Activated CD4-positive, alpha-beta T cell treated with anti-CD3 and anti-CD28 coated beads for 36 hours (primary cell): ENCODE measurements around the gene SHPK. TPM values are rescaled to one million over a fixed set of nuclear protein-coding genes. Genes with fewer than 3 reads are reported as not detected.

ENCODE experiments used
- ATAC-seq: fragments of 200-7000 bp; cut with Tn5 transposase; one replicate; pipeline ENCODE4 v1.10.0; 2021; ENCODE audit warnings: mild to moderate bottlenecking, moderate library complexity
- CTCF ChIA-PET: fragments of 350-600 bp; sonication (Branson Sonifier 250); formaldehyde crosslinking; loops from one replicate; lab custom pipeline; 2021; ENCODE audit warnings: antibody characterized with exemption; lab: Charles Lee
- POLR2A ChIA-PET: fragments of 350-600 bp; sonication (Branson Sonifier 250); formaldehyde crosslinking; loops from one replicate; lab custom pipeline; 2021; ENCODE audit warnings: antibody characterized with exemption, inconsistent platforms; lab: Charles Lee
- DNase-seq: peaks from one replicate; pipeline ENCODE4 v3.0.0-alpha.2; 2020
- H3K27ac Mint-ChIP-seq: one replicate; pipeline ENCODE4 v1.8.0; 2021; ENCODE audit warnings: mixed read lengths
- H3K27me3 Mint-ChIP-seq: one replicate; pipeline ENCODE4 v1.8.0; 2021; ENCODE audit warnings: mixed read lengths
- H3K36me3 Mint-ChIP-seq: one replicate; pipeline ENCODE4 v1.8.0; 2021; ENCODE audit warnings: low read depth, mixed read lengths
- H3K4me1 Mint-ChIP-seq: one replicate; pipeline ENCODE4 v1.8.0; 2021; ENCODE audit warnings: mixed read lengths
- H3K4me3 Mint-ChIP-seq: one replicate; pipeline ENCODE4 v1.8.0; 2021; ENCODE audit warnings: mild to moderate bottlenecking, moderate library complexity, mixed read lengths
- H3K9me3 Mint-ChIP-seq: one replicate; pipeline ENCODE4 v1.8.0; 2021; ENCODE audit warnings: low read depth, mixed read lengths
- intact Hi-C, 2 experiments: fragments of 100-400 bp; cut with DNase I in 1 of 2; cut with micrococcal nuclease in 1 of 2; formaldehyde crosslinking; loops; one replicate each; pipeline versions ENCODE4 v1.14.2 to v1.15.1; 2022 to 2024; cut with DNase I, micrococcal nuclease
- total RNA-seq, 2 experiments: library from RNA; stranded (reverse); gene quantifications; one replicate each; pipeline ENCODE4 v1.2.3, GENCODE V29; 2021

The SHPK gene
- total RNA-seq, 2 experiments from 2014 or later, result 12.5 to 15.0 TPM

DNA sequence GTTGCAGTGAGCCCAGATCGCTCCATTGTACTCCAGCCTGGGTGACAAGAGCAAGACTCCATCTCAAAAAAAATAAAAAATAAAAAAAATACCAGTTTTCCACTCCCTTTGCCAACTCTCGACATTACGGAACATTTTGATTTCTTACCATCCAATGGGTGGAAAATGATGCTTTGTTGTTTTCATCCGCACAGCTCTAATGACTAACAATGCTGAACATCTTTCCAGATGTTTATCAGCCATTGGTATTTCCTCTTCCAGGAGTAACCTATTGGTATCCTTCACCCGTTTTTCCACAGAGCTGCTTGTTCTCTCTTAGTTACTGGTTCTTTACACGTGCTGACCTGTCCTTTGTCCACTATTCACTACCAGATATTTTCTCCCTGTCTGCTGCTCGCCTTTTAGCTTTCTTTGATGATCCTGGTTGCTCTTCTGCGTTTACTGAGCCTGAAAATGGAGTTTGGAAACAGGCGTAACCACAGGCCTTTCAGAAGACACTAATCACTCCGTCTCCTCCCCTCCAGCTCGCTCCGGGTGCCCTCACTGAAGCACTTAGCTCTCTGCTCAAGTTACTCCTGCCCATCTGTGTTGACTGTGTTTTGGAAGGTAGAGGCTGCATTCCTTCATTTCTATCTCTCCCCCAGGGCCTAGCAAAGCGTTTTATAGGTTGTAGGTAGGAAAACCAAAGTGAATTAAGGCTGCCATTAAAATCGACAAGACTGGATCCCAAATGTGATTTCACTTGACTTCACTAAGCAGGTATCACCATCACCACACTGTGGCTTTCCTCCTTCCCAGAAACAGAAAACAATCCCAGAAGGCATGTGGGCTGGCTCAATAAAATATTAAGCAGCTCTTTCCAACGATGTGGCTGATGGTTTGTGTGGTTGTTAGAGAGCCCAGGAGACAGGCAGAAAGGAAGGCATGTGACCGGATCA is 8.9 kb downstream of the SHPK start:
- DNase-seq (no peak), ATAC-seq (no peak)
- intact Hi-C loops, result no loop called here
- Mint-ChIP-seq H3K4me3 (no peak overlapping the region), H3K27ac (no peak overlapping the region), H3K9me3 (no peaks in the 10 kb centered on the region), H3K4me1 (no peaks in the 10 kb centered on the region), H3K36me3 (peaks cover 32% of the 10 kb centered on the region), H3K27me3 (no peaks in the 10 kb centered on the region)
- ChIA-PET CTCF (interaction anchor here (0.6 to 1.0 kb wide), 4 partner anchors 9 to 576 kb away, joined by 3 to 5 read pairs (median 4); no protein-coding TSS in a partner anchor), POLR2A (interaction anchor here (1.0 kb wide), 1 partner anchor 9 kb away, joined by 3 read pairs; the partner anchor contains the start of genes CTNS and SHPK)

GRCh38 chr17:3622977-3623594 is 13.0 kb downstream of the SHPK start:
- Mint-ChIP-seq H3K9me3 (no peaks in the 10 kb centered on the region), H3K36me3 (peaks cover 48% of the 10 kb centered on the region), H3K4me3 (no peak overlapping the region), H3K27ac (no peak overlapping the region), H3K27me3 (no peaks in the 10 kb centered on the region), H3K4me1 (no peaks in the 10 kb centered on the region)
- no peak for ATAC-seq
- no peak for DNase-seq
- intact Hi-C loops, result no loop called here
- ChIA-PET CTCF (interaction anchor here (0.9 to 1.1 kb wide), 2 partner anchors 13 to 25 kb away, joined by 3 read pairs; partner anchors contain the start of genes CTNS and SHPK), POLR2A (no interaction called here)

DNA sequence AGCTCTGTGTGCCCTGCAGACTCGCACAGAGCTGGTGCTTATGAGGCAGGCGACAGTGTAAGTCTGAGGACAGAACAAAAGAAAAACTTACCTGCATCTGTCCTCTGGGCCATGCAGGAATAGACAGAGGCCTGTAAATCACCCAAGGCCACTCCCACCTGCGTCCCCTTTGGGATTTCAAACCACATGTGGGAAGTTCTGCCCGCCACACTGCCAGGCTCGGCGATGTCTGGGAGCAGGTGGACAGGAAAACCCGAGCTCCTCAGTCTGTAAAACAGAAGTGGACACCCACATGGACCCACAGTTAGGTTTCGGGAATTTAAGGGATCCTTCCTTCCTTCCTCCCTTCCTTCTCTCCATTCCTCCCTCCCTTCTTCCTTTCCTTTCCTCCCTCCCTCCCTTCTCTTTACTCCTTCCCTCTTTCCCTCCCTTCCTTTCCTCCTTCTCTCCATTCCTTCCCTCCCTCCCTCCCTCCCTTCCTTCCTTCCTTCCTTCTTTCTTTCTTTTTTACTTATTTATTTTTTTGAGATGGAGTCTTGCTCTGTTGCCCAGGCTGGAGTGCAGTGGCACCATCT is 14.8 kb downstream of the SHPK start:
- CTCF ChIA-PET, result interaction anchor here (1.7 kb wide), 2 partner anchors 27 to 117 kb away, joined by 4 to 5 read pairs; no protein-coding TSS in a partner anchor
- no peak overlapping the region for H3K4me3 Mint-ChIP-seq
- intact Hi-C loops, result no loop called here
- ATAC-seq (no peak), DNase-seq (no peak)
- POLR2A ChIA-PET, result no interaction called here
- H3K9me3 Mint-ChIP-seq, result peaks cover 6% of the 10 kb centered on the region
- H3K27me3 Mint-ChIP-seq, result no peaks in the 10 kb centered on the region
- peaks cover 61% of the 10 kb centered on the region for H3K36me3 Mint-ChIP-seq
- H3K27ac Mint-ChIP-seq, result no peak overlapping the region
- no peaks in the 10 kb centered on the region for H3K4me1 Mint-ChIP-seq

GRCh38 chr17:3615160-3615870 is 20.7 kb downstream of the SHPK start:
- intact Hi-C loops, result no loop called here
- no peak overlapping the region for H3K4me3 Mint-ChIP-seq
- no peaks in the 10 kb centered on the region for H3K27me3 Mint-ChIP-seq
- no peaks in the 10 kb centered on the region for H3K4me1 Mint-ChIP-seq
- DNase-seq, result no peak
- ChIA-PET POLR2A (no interaction called here), CTCF (no interaction called here)
- ATAC-seq, result no peak
- H3K27ac Mint-ChIP-seq, result no peak overlapping the region
- H3K36me3 Mint-ChIP-seq, result peaks cover 49% of the 10 kb centered on the region
- H3K9me3 Mint-ChIP-seq, result peaks cover 6% of the 10 kb centered on the region

- ChIA-PET POLR2A (no interaction called here), CTCF (no interaction called here)
- Mint-ChIP-seq H3K36me3 (peaks cover 38% of the 10 kb centered on the region), H3K27ac (no peak overlapping the region), H3K9me3 (peaks cover 6% of the 10 kb centered on the region), H3K27me3 (no peaks in the 10 kb centered on the region), H3K4me3 (no peak overlapping the region), H3K4me1 (no peaks in the 10 kb centered on the region)
- ATAC-seq (no peak), DNase-seq (no peak)
- intact Hi-C loops, result no loop called here
These were observed 22.9 kb downstream of the SHPK start for GRCh38 chr17:3613124-3613523.

- Mint-ChIP-seq H3K9me3 (no peaks in the 10 kb centered on the region), H3K36me3 (peaks cover 18% of the 10 kb centered on the region), H3K4me1 (no peaks in the 10 kb centered on the region), H3K4me3 (no peak overlapping the region), H3K27me3 (no peaks in the 10 kb centered on the region), H3K27ac (no peak overlapping the region)
- CTCF ChIA-PET, result no interaction called here
- ATAC-seq, result no peak
- POLR2A ChIA-PET, result interaction anchor here (0.6 kb wide), 1 partner anchor 859 kb away, joined by 3 read pairs; no protein-coding TSS in a partner anchor
- DNase-seq, result no peak
- intact Hi-C loops, result no loop called here
These were observed 25.5 kb downstream of the SHPK start for GRCh38 chr17:3610523-3610922.

- Mint-ChIP-seq H3K4me3 (no peak overlapping the region), H3K27ac (no peak overlapping the region), H3K36me3 (peaks cover 10% of the 10 kb centered on the region), H3K4me1 (no peaks in the 10 kb centered on the region), H3K27me3 (no peaks in the 10 kb centered on the region), H3K9me3 (no peaks in the 10 kb centered on the region)
- no peak for DNase-seq
- intact Hi-C loops, result no loop called here
- POLR2A ChIA-PET, result interaction anchor here (0.6 kb wide), 1 partner anchor 858 kb away, joined by 3 read pairs; no protein-coding TSS in a partner anchor
- CTCF ChIA-PET, result no interaction called here
- ATAC-seq, result no peak
These were observed 26.4 kb downstream of the SHPK start for GRCh38 chr17:3609689-3610088.

- ATAC-seq, result no peak
- Mint-ChIP-seq H3K4me1 (no peaks in the 10 kb centered on the region), H3K27me3 (no peaks in the 10 kb centered on the region), H3K4me3 (no peak overlapping the region), H3K9me3 (no peaks in the 10 kb centered on the region), H3K36me3 (peaks cover 4% of the 10 kb centered on the region), H3K27ac (no peak overlapping the region)
- ChIA-PET POLR2A (interaction anchor here (0.7 kb wide), 1 partner anchor 129 kb away, joined by 3 read pairs; no protein-coding TSS in a partner anchor), CTCF (interaction anchor here (0.7 kb wide), 1 partner anchor 89 kb away, joined by 3 read pairs; no protein-coding TSS in a partner anchor)
- no peak for DNase-seq
- intact Hi-C loops, result loop anchor here in 1 of 2 experiments (5.0 kb wide), 1 partner anchor 43 kb away; no protein-coding TSS in a partner anchor
These were observed 32.2 kb downstream of the SHPK start for GRCh38 chr17:3603870-3604259.

DNA sequence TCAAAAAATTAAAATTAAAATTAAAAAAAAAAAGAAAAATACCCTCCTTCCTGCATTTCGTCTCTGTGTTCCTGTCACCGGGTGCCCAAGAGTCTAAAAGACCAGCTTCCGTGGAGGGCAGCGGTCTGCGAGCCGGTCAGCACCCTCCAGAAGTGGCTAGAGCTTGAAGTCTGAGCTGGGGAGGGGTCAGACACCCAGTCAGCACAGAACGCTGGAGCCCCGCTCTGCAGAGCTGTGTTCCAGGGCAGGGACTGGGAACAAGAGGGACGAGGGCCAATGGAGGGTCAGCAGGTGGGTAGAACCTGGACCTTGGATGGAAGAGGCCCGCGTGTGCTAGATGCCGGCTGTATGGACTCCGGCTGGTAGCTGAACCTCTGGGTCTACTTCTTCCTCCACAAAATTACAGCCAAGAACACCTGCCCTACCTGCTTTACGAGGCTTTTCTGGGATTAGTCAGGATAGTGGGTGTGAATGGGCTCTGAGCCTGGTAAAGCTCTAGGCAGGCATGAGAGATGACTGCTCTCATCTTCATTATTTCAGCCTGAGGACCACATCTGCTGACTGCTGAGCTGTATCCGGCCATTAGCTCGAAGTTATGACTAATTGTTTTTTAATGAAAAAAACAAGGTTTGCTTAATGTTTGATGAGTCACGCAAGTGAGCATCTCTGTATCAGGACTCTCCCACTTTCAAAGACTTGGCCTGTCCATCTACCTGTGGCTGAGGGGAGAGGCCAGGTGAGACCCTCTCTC is 32.8 kb downstream of the SHPK start:
- Mint-ChIP-seq H3K36me3 (peaks cover 2% of the 10 kb centered on the region), H3K4me1 (no peaks in the 10 kb centered on the region), H3K9me3 (no peaks in the 10 kb centered on the region), H3K27ac (no peak overlapping the region), H3K4me3 (no peak overlapping the region), H3K27me3 (no peaks in the 10 kb centered on the region)
- POLR2A ChIA-PET, result interaction anchor here (0.7 kb wide), 1 partner anchor 129 kb away, joined by 3 read pairs; no protein-coding TSS in a partner anchor
- ATAC-seq (no peak), DNase-seq (no peak)
- CTCF ChIA-PET, result interaction anchor here (0.6 to 2.0 kb wide), 9 partner anchors 11 to 120 kb away, joined by 3 to 9 read pairs (median 3); partner anchors contain the start of genes CTNS and SHPK
- intact Hi-C loops, result loop anchor here in 1 of 2 experiments (5.0 kb wide), 1 partner anchor 44 kb away; no protein-coding TSS in a partner anchor

DNA sequence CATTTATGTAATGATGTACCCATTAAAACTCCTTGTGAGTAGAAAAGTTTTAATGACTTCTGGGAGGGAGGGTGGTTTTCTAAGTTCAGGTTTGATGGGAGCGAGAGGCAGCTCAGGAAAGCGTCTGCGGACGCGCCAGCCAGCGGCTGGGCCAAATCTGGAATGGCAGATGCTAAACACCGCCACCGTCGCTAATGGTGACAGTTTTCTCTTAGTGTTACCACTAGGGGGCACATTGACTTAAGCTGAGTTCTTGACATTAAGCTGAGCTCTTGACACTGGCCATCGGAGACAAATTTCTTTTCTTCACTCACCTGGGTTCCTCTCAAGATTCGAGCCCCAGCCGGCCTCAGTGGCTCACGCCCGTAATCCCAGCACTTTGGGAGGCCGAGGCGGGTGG is 33.6 kb downstream of the SHPK start:
- POLR2A ChIA-PET, result no interaction called here
- Mint-ChIP-seq H3K4me3 (no peak overlapping the region), H3K9me3 (no peaks in the 10 kb centered on the region), H3K4me1 (no peaks in the 10 kb centered on the region), H3K27me3 (no peaks in the 10 kb centered on the region), H3K27ac (no peak overlapping the region), H3K36me3 (no peaks in the 10 kb centered on the region)
- CTCF ChIA-PET, result interaction anchor here (0.6 to 2.0 kb wide), 13 partner anchors 11 to 555 kb away, joined by 3 to 9 read pairs (median 3); partner anchors contain the start of genes CTNS and SHPK
- intact Hi-C loops, result loop anchor here (1.0 to 5.0 kb wide), 2 partner anchors 45 kb away; no protein-coding TSS in a partner anchor
- DNase-seq, result peak; percentile 50
- no peak for ATAC-seq
